Measurements from ENCODE around the gene SETD7.

- TF ChIP-seq CTCF (conservative IDR thresholded peaks at IDR 0.05; ENCODE audit: low read depth, low read length) (no peak), EZH2 (IDR thresholded peaks at IDR 0.05; ENCODE audit: borderline replicate concordance, low read depth, low read length, poor library complexity, severe bottlenecking) (no peak)
Measured at GRCh38 chr4:139499186-139499585, 56.8 kb downstream of the SETD7 start.

Data from A673 (cell line).